Esophagus muscularis mucosa (tissue), 4 donors: ENCODE results near the gene BHLHA9.

Experiments used
- EP300 ChIP-seq: sonication (generic); formaldehyde crosslinking; IDR thresholded peaks from one replicate; pipeline ENCODE4 v1.6.1; 2017; ENCODE audit warnings: antibody characterized with exemption
- POLR2A ChIP-seq: fragments of 450-650 bp; IDR thresholded peaks from one replicate; pipeline ENCODE4 v1.6.1; 2017; ENCODE audit warnings: antibody characterized with exemption, moderate library complexity, mild to moderate bottlenecking, low read depth
- POLR2AphosphoS5 ChIP-seq, 2 donors: sonication (generic); formaldehyde crosslinking; IDR thresholded peaks; one replicate each; pipeline ENCODE4 v1.6.1; 2017; ENCODE audit warnings: antibody characterized with exemption in 2 of 2
- TF ChIP-seq, protein P1 (sequence below), 3 experiments: fragments of 200-600 bp in 2 of 3; fragments of 450-650 bp in 1 of 3; sonication (generic) in 2 of 3; IDR thresholded peaks; one replicate each; pipeline ENCODE4 v1.5.1; 2017 to 2019; ENCODE audit warnings: antibody characterized with exemption in 3 of 3, mild to moderate bottlenecking in 2 of 3, moderate library complexity in 1 of 3

DNA sequence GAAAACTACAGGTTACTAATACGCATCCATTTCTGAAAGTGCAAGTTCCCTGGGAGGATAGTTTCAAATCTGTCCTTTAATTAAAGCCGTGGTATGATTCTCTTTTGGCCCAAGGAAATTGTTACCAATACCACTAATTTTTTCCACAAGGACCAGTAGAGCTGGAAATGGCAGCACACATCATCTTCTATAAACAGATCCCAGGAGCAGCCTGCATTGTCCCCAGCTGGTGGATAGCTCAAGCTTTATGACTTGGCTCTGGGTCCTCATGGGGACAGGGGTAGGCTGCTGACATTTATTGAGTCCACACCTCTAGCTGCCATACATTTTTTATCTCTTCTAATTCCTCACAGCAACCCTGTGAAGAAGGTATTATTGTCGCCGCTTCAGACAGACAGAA, 35.8 kb upstream of the BHLHA9 start:
- TF ChIP-seq, protein P1, sequence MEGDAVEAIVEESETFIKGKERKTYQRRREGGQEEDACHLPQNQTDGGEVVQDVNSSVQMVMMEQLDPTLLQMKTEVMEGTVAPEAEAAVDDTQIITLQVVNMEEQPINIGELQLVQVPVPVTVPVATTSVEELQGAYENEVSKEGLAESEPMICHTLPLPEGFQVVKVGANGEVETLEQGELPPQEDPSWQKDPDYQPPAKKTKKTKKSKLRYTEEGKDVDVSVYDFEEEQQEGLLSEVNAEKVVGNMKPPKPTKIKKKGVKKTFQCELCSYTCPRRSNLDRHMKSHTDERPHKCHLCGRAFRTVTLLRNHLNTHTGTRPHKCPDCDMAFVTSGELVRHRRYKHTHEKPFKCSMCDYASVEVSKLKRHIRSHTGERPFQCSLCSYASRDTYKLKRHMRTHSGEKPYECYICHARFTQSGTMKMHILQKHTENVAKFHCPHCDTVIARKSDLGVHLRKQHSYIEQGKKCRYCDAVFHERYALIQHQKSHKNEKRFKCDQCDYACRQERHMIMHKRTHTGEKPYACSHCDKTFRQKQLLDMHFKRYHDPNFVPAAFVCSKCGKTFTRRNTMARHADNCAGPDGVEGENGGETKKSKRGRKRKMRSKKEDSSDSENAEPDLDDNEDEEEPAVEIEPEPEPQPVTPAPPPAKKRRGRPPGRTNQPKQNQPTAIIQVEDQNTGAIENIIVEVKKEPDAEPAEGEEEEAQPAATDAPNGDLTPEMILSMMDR (IDR thresholded peaks at IDR 0.05): no peak
- TF ChIP-seq POLR2A (no peak), POLR2AphosphoS5 (IDR thresholded peaks at IDR 0.05) (no peak), EP300 (no peak)
